Measurements from ENCODE around the gene LRP1B. TPM values are rescaled to one million over a fixed set of nuclear protein-coding genes. Genes with fewer than 3 reads are reported as not detected.

The LRP1B gene
- total and polyA plus RNA-seq, 5 donors from 2014 or later: not detected

DNA sequence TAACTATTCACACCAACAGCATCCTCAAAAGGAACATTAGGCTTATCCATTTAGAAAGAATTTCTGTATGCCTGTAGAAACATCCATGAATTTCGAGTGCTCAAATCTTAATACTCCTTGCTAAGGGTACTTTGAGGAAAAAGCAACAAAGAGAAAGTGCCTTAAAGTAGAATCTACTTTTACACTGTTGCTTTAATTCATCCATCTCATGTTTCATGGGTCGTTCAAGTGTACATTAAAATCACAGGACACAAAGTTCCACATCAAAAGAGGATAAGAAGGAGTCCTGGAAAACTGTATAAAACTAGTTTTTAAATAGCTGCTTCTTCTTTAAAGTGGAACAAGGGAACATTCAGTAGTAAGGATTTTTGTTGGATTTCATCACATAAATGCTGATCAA lies 54.5 kb downstream of the LRP1B start:
- H3K9me3 ChIP-seq (ENCODE audit: control insufficient read depth in 2 of 2, low read length in 2 of 2): peaks cover 0 to 4% of the 10 kb centered on the region in 2 experiments
- Mint-ChIP-seq H3K27ac (no peak overlapping the region), H3K4me3 (no peak overlapping the region), H3K27me3 (no peaks in the 10 kb centered on the region), H3K4me1 (peaks cover 0 to 4% (median 0%) of the 10 kb centered on the region in 4 donors), H3K9me3 (peaks cover 0 to 33% (median 4%) of the 10 kb centered on the region in 7 donors), H3K36me3 (no peaks in the 10 kb centered on the region)
- no peaks in the 10 kb centered on the region for H3K4me1 ChIP-seq (ENCODE audit: control insufficient read depth, insufficient read depth, low read length, poor library complexity, severe bottlenecking)
- DNase-seq (no peak), ATAC-seq (ENCODE audit: low read depth in 2 of 2) (no peak)
- H3K4me3 ChIP-seq (ENCODE audit: low read depth, low read length): no peak overlapping the region
- no peaks in the 10 kb centered on the region for H3K36me3 ChIP-seq (ENCODE audit: control insufficient read depth, insufficient read depth, low read length)
- H3K27me3 ChIP-seq (ENCODE audit: control insufficient read depth, insufficient read depth, low read length): no peaks in the 10 kb centered on the region
- no peak overlapping the region for H3K27ac ChIP-seq (ENCODE audit: insufficient read depth, low read length, poor library complexity, severe bottlenecking)

DNA sequence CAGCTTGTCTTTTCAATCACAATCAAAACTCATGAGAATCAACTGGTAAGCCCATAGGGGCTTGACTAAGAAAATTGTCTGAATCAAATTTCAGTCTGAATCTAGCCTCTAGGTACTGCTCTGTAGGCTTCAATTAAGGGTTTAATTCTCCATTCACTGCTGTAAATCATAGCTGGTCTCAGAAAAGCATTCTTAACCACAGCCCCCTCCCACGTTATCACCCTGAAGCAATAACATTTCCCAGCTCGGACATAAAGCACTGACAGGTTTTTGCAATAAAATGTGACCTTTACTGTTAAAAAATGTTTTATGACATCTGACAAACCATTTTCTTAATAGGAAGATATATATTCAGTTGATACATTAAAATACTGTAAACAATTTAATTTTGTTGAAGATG lies 55.0 kb downstream of the LRP1B start:
- Histone ChIP-seq H3K4me1 (ENCODE audit: control insufficient read depth, insufficient read depth, low read length, poor library complexity, severe bottlenecking) (no peaks in the 10 kb centered on the region), H3K36me3 (ENCODE audit: control insufficient read depth, insufficient read depth, low read length) (no peaks in the 10 kb centered on the region), H3K27me3 (ENCODE audit: control insufficient read depth, insufficient read depth, low read length) (no peaks in the 10 kb centered on the region), H3K27ac (ENCODE audit: insufficient read depth, low read length, poor library complexity, severe bottlenecking) (no peak overlapping the region), H3K4me3 (ENCODE audit: low read depth, low read length) (no peak overlapping the region), H3K9me3 (ENCODE audit: control insufficient read depth in 2 of 2, low read length in 2 of 2) (peaks cover 0 to 4% of the 10 kb centered on the region in 2 experiments)
- Mint-ChIP-seq H3K27me3 (no peaks in the 10 kb centered on the region), H3K27ac (no peak overlapping the region), H3K36me3 (no peaks in the 10 kb centered on the region), H3K9me3 (peaks cover 0 to 28% (median 4%) of the 10 kb centered on the region in 7 donors), H3K4me3 (no peak overlapping the region), H3K4me1 (peaks cover 0 to 4% (median 0%) of the 10 kb centered on the region in 4 donors)
- ATAC-seq (ENCODE audit: low read depth in 2 of 2) (no peak), DNase-seq (no peak)

DNA sequence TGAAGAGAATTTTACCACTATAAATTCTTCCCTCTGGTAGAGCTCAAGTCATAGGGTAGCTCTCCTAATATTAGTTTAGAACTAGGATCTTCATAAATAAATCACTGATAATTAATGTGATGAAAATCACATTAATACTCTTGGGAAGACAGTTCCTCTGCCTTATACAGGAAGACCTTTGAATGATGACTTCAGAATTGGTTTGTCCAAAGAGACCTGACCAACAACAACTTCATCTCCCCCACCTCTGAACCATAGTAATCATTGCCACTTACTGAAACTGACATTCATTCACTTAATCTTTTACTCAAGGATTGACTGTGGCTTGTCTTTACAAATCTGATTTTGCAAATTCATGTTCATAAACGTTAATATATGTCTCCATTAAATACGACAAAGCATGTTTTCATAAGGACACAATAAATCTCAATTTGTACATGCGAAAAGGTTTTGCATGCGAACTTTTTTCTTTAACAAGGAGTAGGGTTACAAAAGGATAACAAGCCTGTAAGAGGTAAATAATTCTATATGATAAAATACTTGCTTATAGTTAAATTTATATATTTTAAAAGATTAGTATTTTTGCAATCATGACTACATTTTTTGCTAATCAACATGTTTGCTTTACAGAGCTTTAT lies 61.4 kb downstream of the LRP1B start:
- H3K27ac Mint-ChIP-seq: no peak overlapping the region
- no peaks in the 10 kb centered on the region for H3K36me3 Mint-ChIP-seq
- no peak overlapping the region for H3K4me3 ChIP-seq (ENCODE audit: low read depth, low read length)
- no peaks in the 10 kb centered on the region for H3K36me3 ChIP-seq (ENCODE audit: control insufficient read depth, insufficient read depth, low read length)
- H3K4me1 ChIP-seq (ENCODE audit: control insufficient read depth, insufficient read depth, low read length, poor library complexity, severe bottlenecking): no peaks in the 10 kb centered on the region
- no peaks in the 10 kb centered on the region for H3K27me3 ChIP-seq (ENCODE audit: control insufficient read depth, insufficient read depth, low read length)
- peaks cover 0 to 19% (median 5%) of the 10 kb centered on the region in 7 donors for H3K9me3 Mint-ChIP-seq
- H3K27ac ChIP-seq (ENCODE audit: insufficient read depth, low read length, poor library complexity, severe bottlenecking): no peak overlapping the region
- no peaks in the 10 kb centered on the region for H3K27me3 Mint-ChIP-seq
- no peak overlapping the region for H3K4me3 Mint-ChIP-seq
- DNase-seq (no peak), ATAC-seq (ENCODE audit: low read depth in 2 of 2) (no peak)
- H3K9me3 ChIP-seq (ENCODE audit: control insufficient read depth in 2 of 2, low read length in 2 of 2): peaks cover 0 to 6% of the 10 kb centered on the region in 2 experiments
- H3K4me1 Mint-ChIP-seq: no peaks in the 10 kb centered on the region

DNA sequence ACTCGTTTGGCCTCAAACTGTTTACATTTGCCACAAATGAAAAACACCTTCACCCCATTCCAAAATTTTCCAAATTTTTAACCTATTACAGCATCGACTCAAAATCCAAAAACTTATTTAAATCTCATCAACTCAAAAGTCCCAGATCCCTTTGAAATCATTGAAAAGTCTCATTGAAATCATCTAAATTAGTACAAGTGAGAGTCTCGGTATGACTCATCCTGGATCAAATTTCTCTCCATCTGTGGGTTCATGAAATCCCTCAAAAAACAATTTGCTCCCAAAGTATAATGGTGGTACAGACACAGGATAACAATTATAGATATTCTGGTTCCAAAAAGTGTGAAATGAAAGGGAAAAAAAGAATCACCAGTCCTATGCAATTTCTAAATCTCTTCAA lies 65.1 kb downstream of the LRP1B start:
- Mint-ChIP-seq H3K9me3 (peaks cover 0 to 8% (median 3%) of the 10 kb centered on the region in 7 donors), H3K27ac (no peak overlapping the region), H3K4me1 (no peaks in the 10 kb centered on the region), H3K4me3 (no peak overlapping the region), H3K36me3 (no peaks in the 10 kb centered on the region), H3K27me3 (no peaks in the 10 kb centered on the region)
- no peak overlapping the region for H3K27ac ChIP-seq (ENCODE audit: insufficient read depth, low read length, poor library complexity, severe bottlenecking)
- ATAC-seq (ENCODE audit: low read depth in 2 of 2) (no peak), DNase-seq (no peak)
- no peak overlapping the region for H3K4me3 ChIP-seq (ENCODE audit: low read depth, low read length)
- no peaks in the 10 kb centered on the region for H3K36me3 ChIP-seq (ENCODE audit: control insufficient read depth, insufficient read depth, low read length)
- peaks cover 0 to 4% of the 10 kb centered on the region in 2 experiments for H3K9me3 ChIP-seq (ENCODE audit: control insufficient read depth in 2 of 2, low read length in 2 of 2)
- no peaks in the 10 kb centered on the region for H3K27me3 ChIP-seq (ENCODE audit: control insufficient read depth, insufficient read depth, low read length)
- no peaks in the 10 kb centered on the region for H3K4me1 ChIP-seq (ENCODE audit: control insufficient read depth, insufficient read depth, low read length, poor library complexity, severe bottlenecking)

DNA sequence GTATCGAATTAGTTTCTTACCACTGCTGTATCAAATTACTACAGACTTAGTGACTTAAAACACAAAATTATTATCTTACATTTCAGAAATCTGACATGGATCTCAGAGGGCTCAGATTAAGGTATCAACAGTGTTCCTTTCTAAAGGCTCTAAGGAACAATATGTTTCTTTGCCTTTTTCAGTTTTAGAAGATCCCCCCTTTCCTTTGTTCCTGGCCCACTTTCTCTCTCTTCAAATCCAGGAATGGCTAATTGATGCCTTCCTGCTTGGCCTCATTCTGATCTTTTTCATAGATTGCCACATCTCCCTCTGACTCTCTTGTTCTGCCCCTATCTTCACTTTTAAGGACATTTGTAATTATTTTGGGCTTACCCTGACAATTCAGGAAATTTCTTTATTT lies 65.7 kb downstream of the LRP1B start:
- no peaks in the 10 kb centered on the region for H3K4me1 ChIP-seq (ENCODE audit: control insufficient read depth, insufficient read depth, low read length, poor library complexity, severe bottlenecking)
- H3K27me3 ChIP-seq (ENCODE audit: control insufficient read depth, insufficient read depth, low read length): no peaks in the 10 kb centered on the region
- peaks cover 0 to 14% (median 1%) of the 10 kb centered on the region in 7 donors for H3K9me3 Mint-ChIP-seq
- no peaks in the 10 kb centered on the region for H3K27me3 Mint-ChIP-seq
- no peaks in the 10 kb centered on the region for H3K36me3 Mint-ChIP-seq
- H3K4me1 Mint-ChIP-seq: no peaks in the 10 kb centered on the region
- no peak overlapping the region for H3K27ac Mint-ChIP-seq
- peaks cover 0 to 4% of the 10 kb centered on the region in 2 experiments for H3K9me3 ChIP-seq (ENCODE audit: control insufficient read depth in 2 of 2, low read length in 2 of 2)
- H3K36me3 ChIP-seq (ENCODE audit: control insufficient read depth, insufficient read depth, low read length): no peaks in the 10 kb centered on the region
- H3K27ac ChIP-seq (ENCODE audit: insufficient read depth, low read length, poor library complexity, severe bottlenecking): no peak overlapping the region
- no peak overlapping the region for H3K4me3 ChIP-seq (ENCODE audit: low read depth, low read length)
- no peak overlapping the region for H3K4me3 Mint-ChIP-seq
- no peak for ATAC-seq (ENCODE audit: low read depth in 2 of 2)
- DNase-seq: no peak

DNA sequence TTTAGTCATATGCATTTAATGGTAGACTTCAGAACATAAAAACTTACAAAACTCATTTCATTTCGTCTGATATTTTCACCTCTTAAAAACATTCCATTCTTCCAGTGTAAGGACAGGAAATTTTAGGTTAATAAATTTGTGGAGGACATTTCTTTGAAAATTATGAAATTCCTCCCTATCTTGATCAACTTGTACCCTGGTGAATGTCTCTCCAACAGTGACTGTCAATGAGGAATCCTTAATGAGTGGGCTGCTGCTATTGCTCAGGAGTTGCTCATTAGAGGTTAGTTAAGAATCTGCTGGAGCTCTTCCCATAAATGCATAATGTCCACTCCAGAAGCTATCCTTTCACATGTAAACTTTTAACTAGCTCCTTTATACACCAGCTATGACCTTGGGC lies 69.1 kb downstream of the LRP1B start:
- Mint-ChIP-seq H3K27ac (no peak overlapping the region), H3K27me3 (no peaks in the 10 kb centered on the region), H3K36me3 (no peaks in the 10 kb centered on the region), H3K4me1 (no peaks in the 10 kb centered on the region), H3K4me3 (no peak overlapping the region), H3K9me3 (peaks cover 0 to 30% (median 0%) of the 10 kb centered on the region in 7 donors)
- Histone ChIP-seq H3K4me1 (ENCODE audit: control insufficient read depth, insufficient read depth, low read length, poor library complexity, severe bottlenecking) (no peaks in the 10 kb centered on the region), H3K27me3 (ENCODE audit: control insufficient read depth, insufficient read depth, low read length) (no peaks in the 10 kb centered on the region), H3K36me3 (ENCODE audit: control insufficient read depth, insufficient read depth, low read length) (no peaks in the 10 kb centered on the region), H3K9me3 (ENCODE audit: control insufficient read depth in 2 of 2, low read length in 2 of 2) (peaks cover 0 to 4% of the 10 kb centered on the region in 2 experiments), H3K4me3 (ENCODE audit: low read depth, low read length) (no peak overlapping the region), H3K27ac (ENCODE audit: insufficient read depth, low read length, poor library complexity, severe bottlenecking) (no peak overlapping the region)
- ATAC-seq (ENCODE audit: low read depth in 2 of 2) (no peak), DNase-seq (no peak)

DNA sequence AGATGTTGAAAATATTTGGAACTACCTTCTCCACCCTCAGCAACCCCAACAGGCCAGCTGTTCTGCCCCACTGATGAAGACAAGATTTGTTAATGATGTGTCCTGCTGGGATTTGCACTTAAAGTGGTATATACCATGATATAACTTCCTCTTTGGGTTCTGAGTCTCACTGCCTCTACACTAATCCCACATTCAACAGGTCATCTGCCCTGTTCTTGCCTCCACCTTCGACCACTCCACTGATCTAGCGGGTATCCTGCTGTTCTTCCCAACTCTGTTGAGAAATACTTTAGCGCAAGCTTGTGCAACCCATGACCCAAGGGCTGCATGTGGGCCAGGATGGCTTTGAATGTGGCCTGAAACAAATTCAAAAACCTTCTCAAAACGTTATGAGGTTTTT lies 72.7 kb downstream of the LRP1B start:
- no peak overlapping the region for H3K27ac ChIP-seq (ENCODE audit: insufficient read depth, low read length, poor library complexity, severe bottlenecking)
- H3K4me1 ChIP-seq (ENCODE audit: control insufficient read depth, insufficient read depth, low read length, poor library complexity, severe bottlenecking): no peaks in the 10 kb centered on the region
- no peak overlapping the region for H3K27ac Mint-ChIP-seq
- no peaks in the 10 kb centered on the region for H3K36me3 ChIP-seq (ENCODE audit: control insufficient read depth, insufficient read depth, low read length)
- no peaks in the 10 kb centered on the region for H3K27me3 ChIP-seq (ENCODE audit: control insufficient read depth, insufficient read depth, low read length)
- no peak for ATAC-seq (ENCODE audit: low read depth in 2 of 2)
- no peak overlapping the region for H3K4me3 ChIP-seq (ENCODE audit: low read depth, low read length)
- H3K9me3 ChIP-seq (ENCODE audit: control insufficient read depth in 2 of 2, low read length in 2 of 2): no peaks in the 10 kb centered on the region
- H3K36me3 Mint-ChIP-seq: no peaks in the 10 kb centered on the region
- no peak for DNase-seq
- H3K9me3 Mint-ChIP-seq: peaks cover 0 to 27% (median 6%) of the 10 kb centered on the region in 7 donors
- H3K4me1 Mint-ChIP-seq: no peaks in the 10 kb centered on the region
- H3K4me3 Mint-ChIP-seq: no peak overlapping the region
- H3K27me3 Mint-ChIP-seq: no peaks in the 10 kb centered on the region

DNA sequence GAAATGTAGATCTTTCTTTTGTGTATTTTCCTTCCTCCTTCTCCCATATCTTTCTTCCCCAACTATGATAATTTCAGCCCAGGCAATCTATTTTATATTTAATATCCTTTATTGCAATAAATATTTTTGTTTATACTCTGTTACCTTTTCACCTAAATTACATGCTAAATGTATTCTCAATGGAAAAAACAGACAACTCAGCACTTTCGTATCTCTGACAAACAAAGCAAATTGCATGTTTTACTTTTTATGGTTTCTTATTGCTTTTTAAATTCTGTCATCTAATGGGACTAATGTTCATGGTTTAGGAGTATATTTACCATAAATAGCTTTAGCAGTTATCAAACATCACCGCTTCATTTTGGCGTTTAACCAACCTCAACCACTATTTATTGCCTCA lies 74.0 kb downstream of the LRP1B start:
- no peak overlapping the region for H3K27ac Mint-ChIP-seq
- Histone ChIP-seq H3K9me3 (ENCODE audit: control insufficient read depth in 2 of 2, low read length in 2 of 2) (no peaks in the 10 kb centered on the region), H3K4me3 (ENCODE audit: low read depth, low read length) (no peak overlapping the region), H3K27me3 (ENCODE audit: control insufficient read depth, insufficient read depth, low read length) (no peaks in the 10 kb centered on the region), H3K36me3 (ENCODE audit: control insufficient read depth, insufficient read depth, low read length) (no peaks in the 10 kb centered on the region), H3K27ac (ENCODE audit: insufficient read depth, low read length, poor library complexity, severe bottlenecking) (no peak overlapping the region), H3K4me1 (ENCODE audit: control insufficient read depth, insufficient read depth, low read length, poor library complexity, severe bottlenecking) (no peaks in the 10 kb centered on the region)
- ATAC-seq (ENCODE audit: low read depth in 2 of 2): no peak
- peaks cover 1 to 32% (median 6%) of the 10 kb centered on the region in 7 donors for H3K9me3 Mint-ChIP-seq
- no peak overlapping the region for H3K4me3 Mint-ChIP-seq
- no peaks in the 10 kb centered on the region for H3K36me3 Mint-ChIP-seq
- H3K27me3 Mint-ChIP-seq: no peaks in the 10 kb centered on the region
- no peaks in the 10 kb centered on the region for H3K4me1 Mint-ChIP-seq
- DNase-seq: no peak

Data from CD4-positive, CD25-positive, alpha-beta regulatory T cell (primary cell).